ENCODE data around the gene IZUMO2.
"Not testable (repeated sequence)": the region's sequence is repeated elsewhere in the genome, so short reads cannot be mapped to it uniquely, and the experiment has no call there.

The IZUMO2 gene

GRCh38 chr19:50152578-50152977 is 10.5 kb downstream of the IZUMO2 start:
- in situ Hi-C loops (cut with MboI; ENCODE audit: low sequenced_read_pairs, unreplicated experiment) = no loop called here
- TF ChIP-seq CTCF (IDR thresholded peaks at IDR 0.05; ENCODE audit: borderline replicate concordance, control extremely low read depth, extremely low read depth, insufficient read depth, missing control alignments) = no peak

GRCh38 chr19:50148528-50148927 is 14.6 kb downstream of the IZUMO2 start:
- TF ChIP-seq CTCF (IDR thresholded peaks at IDR 0.05; ENCODE audit: borderline replicate concordance, control extremely low read depth, extremely low read depth, insufficient read depth, missing control alignments) = no peak
- DNase-seq (ENCODE audit: low spot score) = no peak
- in situ Hi-C loops (cut with MboI; ENCODE audit: low sequenced_read_pairs, unreplicated experiment) = loop anchor here (25.0 kb wide), 1 partner anchor 211 kb away; the partner anchor contains the start of genes ATF5 and NUP62

More at GRCh38 chr19:50152578-50152977, 10.5 kb downstream of the IZUMO2 start:
- DNase-seq (ENCODE audit: low spot score) = no peak

- in situ Hi-C loops (cut with MboI; ENCODE audit: low sequenced_read_pairs, unreplicated experiment) = loop anchor here (25.0 kb wide), 1 partner anchor 210 kb away; the partner anchor contains the start of genes ATF5 and NUP62
- no peak for TF ChIP-seq CTCF (IDR thresholded peaks at IDR 0.05; ENCODE audit: borderline replicate concordance, control extremely low read depth, extremely low read depth, insufficient read depth, missing control alignments)
- peak; percentile 64 for DNase-seq (ENCODE audit: low spot score)
Observed at GRCh38 chr19:50147462-50148423, 15.3 kb downstream of the IZUMO2 start.

GRCh38 chr19:50141921-50142320 is 21.2 kb downstream of the IZUMO2 start:
- DNase-seq (ENCODE audit: low spot score) = not testable (repeated sequence)
- in situ Hi-C loops (cut with MboI; ENCODE audit: low sequenced_read_pairs, unreplicated experiment) = loop anchor here (25.0 kb wide), 1 partner anchor 205 kb away; the partner anchor contains the start of genes ATF5 and NUP62

- in situ Hi-C loops (cut with MboI; ENCODE audit: low sequenced_read_pairs, unreplicated experiment) = loop anchor here (25.0 kb wide), 1 partner anchor 203 kb away; the partner anchor contains the start of genes ATF5 and NUP62
- not testable (repeated sequence) for DNase-seq (ENCODE audit: low spot score)
Observed at GRCh38 chr19:50140118-50140845, 22.8 kb downstream of the IZUMO2 start.

GRCh38 chr19:50136603-50137365 is 26.3 kb downstream of the IZUMO2 start:
- DNase-seq (ENCODE audit: low spot score) = not testable (repeated sequence)
- in situ Hi-C loops (cut with MboI; ENCODE audit: low sequenced_read_pairs, unreplicated experiment) = loop anchor here (25.0 kb wide), 1 partner anchor 199 kb away; the partner anchor contains the start of genes ATF5 and NUP62

- DNase-seq (ENCODE audit: low spot score) = not testable (repeated sequence)
- in situ Hi-C loops (cut with MboI; ENCODE audit: low sequenced_read_pairs, unreplicated experiment) = loop anchor here (25.0 kb wide), 1 partner anchor 199 kb away; the partner anchor contains the start of genes ATF5 and NUP62
Observed at GRCh38 chr19:50135856-50136602, 27.1 kb downstream of the IZUMO2 start.

GRCh38 chr19:50134777-50135719 is 28.0 kb downstream of the IZUMO2 start:
- not testable (repeated sequence) for DNase-seq (ENCODE audit: low spot score)
- in situ Hi-C loops (cut with MboI; ENCODE audit: low sequenced_read_pairs, unreplicated experiment) = loop anchor here (25.0 kb wide), 1 partner anchor 198 kb away; the partner anchor contains the start of genes ATF5 and NUP62

GRCh38 chr19:50133518-50134492 is 29.3 kb downstream of the IZUMO2 start:
- DNase-seq (ENCODE audit: low spot score) = not testable (repeated sequence)
- in situ Hi-C loops (cut with MboI; ENCODE audit: low sequenced_read_pairs, unreplicated experiment) = loop anchor here (25.0 kb wide), 1 partner anchor 197 kb away; the partner anchor contains the start of genes ATF5 and NUP62

GRCh38 chr19:50104012-50104411 is 59.1 kb downstream of the IZUMO2 start:
- in situ Hi-C loops (cut with MboI; ENCODE audit: low sequenced_read_pairs, unreplicated experiment); DNase-seq (ENCODE audit: low spot score): not testable (repeated sequence)

All from GM13976 (cell line).